DOHH2 (cell line): ENCODE data around the gene SH3TC2.

Experiments used
- H3F3A ChIP-seq: fragments of 200-600 bp; sonication (generic), shearing (Covaris generic); 2 replicates; pipeline ENCODE4 v1.6.0; 2016; ENCODE audit warnings: antibody characterized with exemption, mild to moderate bottlenecking; ENCODE audit not compliant: control insufficient read depth, insufficient read depth
- H3K27ac ChIP-seq: fragments of 200-600 bp; sonication (generic); 2 replicates; pipeline ENCODE4 v1.5.1; 2014; ENCODE audit warnings: low read depth, mild to moderate bottlenecking, low read length, moderate library complexity
- H3K27me3 ChIP-seq: fragments of 200-600 bp; sonication (generic); 2 replicates; pipeline ENCODE4 v1.6.1; 2014; ENCODE audit warnings: mild to moderate bottlenecking, low read length, mixed read lengths; ENCODE audit not compliant: control insufficient read depth
- H3K36me3 ChIP-seq: fragments of 200-600 bp; sonication (generic); 2 replicates; pipeline ENCODE4 v1.6.1; 2014; ENCODE audit warnings: mild to moderate bottlenecking, low read length, moderate library complexity, mixed read lengths; ENCODE audit not compliant: control insufficient read depth
- H3K4me1 ChIP-seq: fragments of 200-600 bp; sonication (generic); 2 replicates; pipeline ENCODE4 v1.6.1; 2014; ENCODE audit warnings: mild to moderate bottlenecking, low read length, mixed read lengths; ENCODE audit not compliant: control insufficient read depth
- H3K4me2 ChIP-seq: fragments of 200-600 bp; sonication (generic); 2 replicates; pipeline ENCODE4 v1.6.0; 2014; ENCODE audit warnings: mild to moderate bottlenecking, low read length, moderate library complexity
- H3K4me3 ChIP-seq: fragments of 200-600 bp; sonication (generic); 2 replicates; pipeline ENCODE4 v1.5.1; 2014; ENCODE audit warnings: mild to moderate bottlenecking, low read length, mixed read lengths
- H3K79me2 ChIP-seq: fragments of 200-600 bp; sonication (generic); 2 replicates; pipeline ENCODE4 v1.6.1; 2014; ENCODE audit warnings: mild to moderate bottlenecking, low read length, mixed read lengths; ENCODE audit not compliant: control insufficient read depth
- H3K9me2 ChIP-seq: fragments of 200-600 bp; sonication (generic); replicated peaks from 2 replicates; pipeline ENCODE4 v1.6.1; 2014; ENCODE audit warnings: mild to moderate bottlenecking, low read length, mixed read lengths; ENCODE audit not compliant: control insufficient read depth
- H3K9me3 ChIP-seq: fragments of 200-600 bp; sonication (generic); 2 replicates; pipeline ENCODE4 v1.6.1; 2014; ENCODE audit warnings: antibody characterized with exemption, low read length, mixed read lengths; ENCODE audit not compliant: control insufficient read depth, insufficient read depth
- H4K20me1 ChIP-seq: fragments of 200-600 bp; sonication (generic); 2 replicates; pipeline ENCODE4 v1.6.0; 2014; ENCODE audit warnings: low read depth, mild to moderate bottlenecking, antibody characterized with exemption, low read length, moderate library complexity; ENCODE audit not compliant: control insufficient read depth, insufficient read depth
- CTCF ChIP-seq: fragments of 200-600 bp; sonication (generic); IDR thresholded peaks from one replicate; pipeline ENCODE4 v1.5.1; 2014; ENCODE audit warnings: antibody characterized with exemption, mild to moderate bottlenecking, low read depth, low read length; ENCODE audit not compliant: poor library complexity, severe bottlenecking
- EZH2phosphoT487 ChIP-seq: fragments of 200-600 bp; sonication (generic); IDR thresholded peaks from 2 replicates; pipeline ENCODE4 v1.6.1; 2017; ENCODE audit warnings: borderline replicate concordance, mild to moderate bottlenecking, antibody characterized with exemption, low read length, moderate library complexity, mixed read lengths

SH3TC2 gene

DNA sequence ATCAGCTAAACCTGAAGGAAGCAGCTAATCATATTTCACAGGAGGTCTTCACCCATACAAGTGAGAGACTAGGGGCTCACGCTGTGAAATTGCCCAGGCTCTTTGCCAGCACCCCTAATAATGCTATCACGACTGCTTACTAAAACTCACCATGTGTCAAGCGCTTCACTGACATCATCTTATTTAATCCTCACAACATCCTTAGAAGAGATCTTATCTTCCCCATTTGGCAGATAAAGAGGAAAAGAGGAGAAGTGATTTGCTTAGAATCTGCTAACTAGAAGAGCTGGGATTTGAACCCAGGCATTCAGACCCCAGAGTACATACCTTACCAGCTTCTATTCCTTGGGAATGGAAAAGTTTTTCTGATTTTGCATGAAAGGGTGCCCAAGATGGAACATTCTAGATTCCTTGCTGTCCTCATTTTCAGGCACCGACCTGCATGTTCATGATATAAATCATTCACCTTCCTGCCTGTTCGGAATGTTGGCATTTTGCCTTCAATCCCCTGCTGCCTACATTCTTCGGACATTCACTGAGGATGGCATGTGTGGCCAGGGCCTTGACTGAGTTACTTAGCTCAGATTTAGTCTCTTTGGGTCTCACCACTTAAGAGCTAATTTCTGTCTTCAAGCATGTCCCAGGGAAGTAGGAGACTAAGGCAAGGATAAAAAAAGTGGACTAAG is 88.1 kb downstream of the SH3TC2 start:
- no peaks in the 10 kb centered on the region for H3K9me2 ChIP-seq
- H3K9me3 ChIP-seq, result no peaks in the 10 kb centered on the region
- H3K79me2 ChIP-seq, result no peaks in the 10 kb centered on the region
- no peaks in the 10 kb centered on the region for H3F3A ChIP-seq
- H3K4me3 ChIP-seq, result no peak overlapping the region
- H3K4me1 ChIP-seq, result no peaks in the 10 kb centered on the region
- TF ChIP-seq EZH2phosphoT487, result no peak
- no peak for TF ChIP-seq CTCF
- H3K27ac ChIP-seq, result no peak overlapping the region
- peaks cover 7% of the 10 kb centered on the region for H3K27me3 ChIP-seq
- no peaks in the 10 kb centered on the region for H3K36me3 ChIP-seq
- no peaks in the 10 kb centered on the region for H4K20me1 ChIP-seq
- no peak overlapping the region for H3K4me2 ChIP-seq

DNA sequence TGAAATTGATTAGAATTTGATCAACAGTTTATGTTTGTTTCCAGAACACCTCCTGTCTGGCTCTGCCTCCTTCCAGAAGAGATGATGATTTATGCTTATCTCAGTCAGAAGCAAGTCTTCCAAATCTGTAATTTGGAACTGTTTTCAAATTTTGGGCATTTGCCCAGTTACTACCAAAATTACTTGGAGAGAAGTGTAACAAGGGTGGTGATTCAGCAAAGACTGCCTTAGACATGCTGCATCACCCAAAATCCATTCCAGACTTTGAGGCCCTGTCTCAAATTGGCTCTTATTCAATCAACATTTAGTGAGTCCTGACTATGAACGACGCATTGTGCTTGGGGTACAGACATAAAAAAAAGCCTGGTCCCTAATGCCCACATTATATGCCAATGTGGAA is 89.4 kb downstream of the SH3TC2 start:
- no peaks in the 10 kb centered on the region for H3K9me3 ChIP-seq
- H3K27ac ChIP-seq, result no peak overlapping the region
- H3K4me3 ChIP-seq, result no peak overlapping the region
- no peaks in the 10 kb centered on the region for H3K9me2 ChIP-seq
- no peaks in the 10 kb centered on the region for H3K4me1 ChIP-seq
- H4K20me1 ChIP-seq, result no peaks in the 10 kb centered on the region
- H3K36me3 ChIP-seq, result no peaks in the 10 kb centered on the region
- H3K79me2 ChIP-seq, result no peaks in the 10 kb centered on the region
- TF ChIP-seq EZH2phosphoT487 (no peak), CTCF (no peak)
- H3K4me2 ChIP-seq, result no peak overlapping the region
- H3F3A ChIP-seq, result no peaks in the 10 kb centered on the region
- peaks cover 14% of the 10 kb centered on the region for H3K27me3 ChIP-seq

GRCh38 chr5:148972974-148973374 is 89.9 kb downstream of the SH3TC2 start:
- Histone ChIP-seq H3F3A (no peaks in the 10 kb centered on the region), H3K4me3 (no peak overlapping the region), H4K20me1 (no peaks in the 10 kb centered on the region), H3K9me2 (no peaks in the 10 kb centered on the region), H3K4me2 (no peak overlapping the region), H3K27me3 (peaks cover 14% of the 10 kb centered on the region), H3K27ac (no peak overlapping the region), H3K36me3 (no peaks in the 10 kb centered on the region), H3K9me3 (no peaks in the 10 kb centered on the region), H3K4me1 (no peaks in the 10 kb centered on the region), H3K79me2 (no peaks in the 10 kb centered on the region)
- TF ChIP-seq CTCF, result no peak
- TF ChIP-seq EZH2phosphoT487, result no peak
